IMR-90 (cell line): Measurements from ENCODE around the gene EXOG. TPM values are rescaled to one million over a fixed set of nuclear protein-coding genes. Genes with fewer than 3 reads are reported as not detected.

Experiments
- ATAC-seq: fragments of 200-7000 bp; cut with Tn5 transposase; 2 replicates; pipeline ENCODE4 v1.9.1; 2020; ENCODE audit warnings: low read depth, mild to moderate bottlenecking, moderate library complexity
- BruUV-seq: library from RNA; stranded (reverse); fragments of 400-500 nt; replicated peaks from 2 replicates; lab custom pipeline; 2021; lab: Mats Ljungman, UMichigan
- CTCF ChIA-PET: fragments of 300-600 bp; formaldehyde crosslinking; extraction: SDS; loops from one replicate; lab custom pipeline; 2021; ENCODE audit warnings: antibody characterized with exemption; lab: Yijun Ruan, JAX
- POLR2A ChIA-PET: fragments of 300-600 bp; sonication (Branson Sonifier 250); formaldehyde crosslinking; loops from one replicate; lab custom pipeline; 2022; ENCODE audit warnings: antibody characterized with exemption; ENCODE audit not compliant: unreplicated experiment; lab: Charles Lee
- DNase-seq: peaks from one replicate; pipeline ENCODE4 v3.0.0; 2013
- H2AFZ ChIP-seq: replicated peaks from 2 replicates; pipeline ENCODE3; 2013; ENCODE audit warnings: low read length, mild to moderate bottlenecking; ENCODE audit not compliant: poor library complexity
- H2AK5ac ChIP-seq: 2 replicates; pipeline ENCODE4 v1.6.1; 2013; ENCODE audit warnings: low read depth, low read length, inconsistent platforms
- H2AK9ac ChIP-seq: replicated peaks from 2 replicates; pipeline ENCODE3; 2013; ENCODE audit warnings: mild to moderate bottlenecking, low read depth, low read length, moderate library complexity; ENCODE audit not compliant: poor library complexity
- H2BK120ac ChIP-seq: 2 replicates; pipeline ENCODE4 v1.6.1; 2013; ENCODE audit warnings: low read depth, low read length, inconsistent platforms
- H2BK15ac ChIP-seq: 3 replicates; pipeline ENCODE4 v1.6.1; 2013; ENCODE audit warnings: low read depth, low read length, inconsistent platforms
- H2BK20ac ChIP-seq: 2 replicates; pipeline ENCODE4 v1.6.1; 2013; ENCODE audit warnings: low read depth, mild to moderate bottlenecking, inconsistent platforms, low read length, moderate library complexity
- H2BK5ac ChIP-seq: 2 replicates; pipeline ENCODE4 v1.6.1; 2013; ENCODE audit warnings: mild to moderate bottlenecking, low read depth, low read length, inconsistent platforms; ENCODE audit not compliant: poor library complexity, severe bottlenecking
- H3K14ac ChIP-seq: replicated peaks from 2 replicates; pipeline ENCODE4 v1.6.1; 2013; ENCODE audit warnings: low read depth, low read length, inconsistent platforms
- H3K18ac ChIP-seq: 2 replicates; pipeline ENCODE4 v1.6.1; 2013; ENCODE audit warnings: low read depth, low read length, control low read depth
- H3K23ac ChIP-seq: 2 replicates; pipeline ENCODE4 v1.6.1; 2013; ENCODE audit warnings: low read depth, low read length, inconsistent platforms
- H3K27ac ChIP-seq: 2 replicates; pipeline ENCODE4 v1.5.1; 2013; ENCODE audit warnings: mild to moderate bottlenecking, control low read depth, low read length; ENCODE audit not compliant: insufficient read depth
- H3K27me3 ChIP-seq: 2 replicates; pipeline ENCODE4 v1.6.1; 2013; ENCODE audit warnings: low read length; ENCODE audit not compliant: control insufficient read depth, insufficient read depth
- H3K36me3 ChIP-seq: 2 replicates; pipeline ENCODE4 v1.6.1; 2013; ENCODE audit warnings: low read length, mixed read lengths; ENCODE audit not compliant: control insufficient read depth, insufficient read depth
- H3K4ac ChIP-seq: 2 replicates; pipeline ENCODE4 v1.6.1; 2013; ENCODE audit warnings: low read depth, low read length, inconsistent platforms
- H3K4me1 ChIP-seq: 2 replicates; pipeline ENCODE4 v1.6.1; 2013; ENCODE audit warnings: low read length, mixed read lengths; ENCODE audit not compliant: control insufficient read depth, insufficient read depth
- H3K4me2 ChIP-seq: 2 replicates; pipeline ENCODE4 v1.6.1; 2013; ENCODE audit warnings: low read depth, mild to moderate bottlenecking, control low read depth, low read length, moderate library complexity
- H3K4me3 ChIP-seq: 2 replicates; pipeline ENCODE4 v1.5.1; 2013; ENCODE audit warnings: low read depth, mild to moderate bottlenecking, control low read depth, low read length, moderate library complexity; ENCODE audit not compliant: insufficient read depth
- H3K56ac ChIP-seq: 2 replicates; pipeline ENCODE4 v1.6.1; 2013; ENCODE audit warnings: low read length, inconsistent platforms; ENCODE audit not compliant: insufficient read depth; ENCODE audit errors: extremely low read depth
- H3K79me1 ChIP-seq, 2 experiments: 2 replicates each; pipeline ENCODE4 v1.6.1; 2013; ENCODE audit warnings: low read length in 2 of 2, inconsistent platforms in 1 of 2, low read depth in 1 of 2
- H3K9ac ChIP-seq: 2 replicates; pipeline ENCODE4 v1.6.1; 2013; ENCODE audit warnings: low read depth, low read length, control low read depth
- H3K9me1 ChIP-seq: 2 replicates; pipeline ENCODE4 v1.6.1; 2013; ENCODE audit warnings: low read length, inconsistent platforms; ENCODE audit not compliant: insufficient read depth
- H3K9me3 ChIP-seq: 2 replicates; pipeline ENCODE4 v1.6.1; 2013; ENCODE audit warnings: low read length; ENCODE audit not compliant: control insufficient read depth, insufficient read depth
- H4K20me1 ChIP-seq: 2 replicates; pipeline ENCODE4 v1.6.1; 2013; ENCODE audit warnings: low read length, inconsistent platforms; ENCODE audit not compliant: insufficient read depth
- H4K5ac ChIP-seq: 2 replicates; pipeline ENCODE4 v1.6.1; 2013; ENCODE audit warnings: mild to moderate bottlenecking, low read depth, low read length, control low read depth
- H4K8ac ChIP-seq, 2 experiments: 2 replicates each; pipeline ENCODE4 v1.6.1; 2013; ENCODE audit warnings: low read depth in 2 of 2, low read length in 2 of 2, control low read depth in 1 of 2, inconsistent platforms in 1 of 2
- H4K91ac ChIP-seq: 2 replicates; pipeline ENCODE4 v1.6.1; 2013; ENCODE audit warnings: low read depth, low read length, inconsistent platforms; ENCODE audit not compliant: insufficient read depth
- BHLHE40 ChIP-seq: fragments of 150-350 bp; IDR thresholded peaks from 2 replicates; pipeline ENCODE4 v1.6.1; 2016; ENCODE audit warnings: mild to moderate bottlenecking, low read depth, low read length
- CEBPB ChIP-seq: IDR thresholded peaks from 2 replicates; pipeline ENCODE4 v1.6.1; 2012; ENCODE audit warnings: low read depth, low read length, improper control_type of control experiment
- CHD1 ChIP-seq: IDR thresholded peaks from 2 replicates; pipeline ENCODE4 v1.6.1; 2012; ENCODE audit warnings: low read depth, low read length, improper control_type of control experiment
- FOS ChIP-seq: fragments of 150-350 bp; IDR thresholded peaks from 2 replicates; pipeline ENCODE4 v1.6.1; 2016; ENCODE audit warnings: low read depth, low read length
- MAFK ChIP-seq: IDR thresholded peaks from 2 replicates; pipeline ENCODE4 v1.6.1; 2012; ENCODE audit warnings: low read depth, low read length, improper control_type of control experiment
- MAZ ChIP-seq: IDR thresholded peaks from 2 replicates; pipeline ENCODE4 v1.6.1; 2012; ENCODE audit warnings: low read depth, mild to moderate bottlenecking, low read length, improper control_type of control experiment, moderate library complexity, borderline replicate concordance
- MXI1 ChIP-seq: IDR thresholded peaks from 2 replicates; pipeline ENCODE4 v1.6.1; 2012; ENCODE audit warnings: low read depth, mild to moderate bottlenecking, low read length, moderate library complexity, borderline replicate concordance
- POLR2A ChIP-seq: IDR thresholded peaks from 2 replicates; pipeline ENCODE4 v1.6.1; 2012; ENCODE audit warnings: mild to moderate bottlenecking, low read depth, low read length
- RAD21 ChIP-seq: IDR thresholded peaks from 2 replicates; pipeline ENCODE4 v1.6.1; 2012; ENCODE audit warnings: low read length, improper control_type of control experiment
- RCOR1 ChIP-seq: IDR thresholded peaks from 2 replicates; pipeline ENCODE4 v1.6.1; 2012; ENCODE audit warnings: mild to moderate bottlenecking, low read length, improper control_type of control experiment; ENCODE audit not compliant: insufficient replicate concordance
- RFX5 ChIP-seq: IDR thresholded peaks from 2 replicates; pipeline ENCODE4 v1.8.0; 2012; ENCODE audit warnings: low read depth, mild to moderate bottlenecking, low read length, moderate library complexity
- SMC3 ChIP-seq: fragments of 150-350 bp; IDR thresholded peaks from 2 replicates; pipeline ENCODE4 v1.6.1; 2016; ENCODE audit warnings: low read depth, mild to moderate bottlenecking, antibody characterized with exemption, low read length, moderate library complexity
- USF2 ChIP-seq: fragments of 150-350 bp; IDR thresholded peaks from 2 replicates; pipeline ENCODE4 v1.6.1; 2017; ENCODE audit warnings: mild to moderate bottlenecking, antibody characterized with exemption, low read length, low read depth
- WGBS, 2 experiments: methylation state at CpG; one replicate each; pipeline versions ENCODE4 v1.1.5 to v1.1.7; 2013; ENCODE audit warnings: missing lambda C conversion rate in 2 of 2; ENCODE audit not compliant: insufficient read length in 1 of 2; ENCODE audit errors: extremely low coverage in 2 of 2; 5-methylcytosine and 5-hydroxymethylcytosine counted together
- dilution Hi-C: fragments of 300-500 bp; cut with HindIII; formaldehyde crosslinking; loops from one replicate; pipeline ENCODE4 v1.14.3; 2018; ENCODE audit warnings: low sequenced_read_pairs; ENCODE audit not compliant: unreplicated experiment
- in situ Hi-C: fragments of 300-500 bp; cut with MboI; formaldehyde crosslinking; loops from 3 replicates; pipeline ENCODE4 v1.14.3; 2019; ENCODE audit warnings: low sequenced_read_pairs, inconsistent platforms, mixed read lengths
- intact Hi-C: fragments of 100-400 bp; cut with micrococcal nuclease; formaldehyde crosslinking; loops from 2 replicates; pipeline ENCODE4 v1.10.0; 2022
- polyA plus RNA-seq, 3 experiments: library from polyadenylated mRNA; depleted of rRNA; stranded (reverse); fragments of >200 nt; gene quantifications; 2 replicates each; pipeline ENCODE4 v1.2.3, GENCODE V29; 2012; ENCODE audit warnings: low replicate concordance in 1 of 3
- total RNA-seq: library from RNA; depleted of rRNA; stranded (reverse); fragments of >200 nt; gene quantifications from 2 replicates; pipeline ENCODE4 v1.2.3, GENCODE V29; 2012
- TF ChIP-seq, protein P1 (sequence below): fragments of 150-350 bp; IDR thresholded peaks from 2 replicates; pipeline ENCODE4 v1.6.1; 2016; ENCODE audit warnings: low read depth, mild to moderate bottlenecking, low read length, moderate library complexity, borderline replicate concordance

Gene EXOG
- total and polyA plus RNA-seq, 2 of the 4 experiments (the other 2 are of a cell fraction) = 10.2 to 15.0 TPM

DNA sequence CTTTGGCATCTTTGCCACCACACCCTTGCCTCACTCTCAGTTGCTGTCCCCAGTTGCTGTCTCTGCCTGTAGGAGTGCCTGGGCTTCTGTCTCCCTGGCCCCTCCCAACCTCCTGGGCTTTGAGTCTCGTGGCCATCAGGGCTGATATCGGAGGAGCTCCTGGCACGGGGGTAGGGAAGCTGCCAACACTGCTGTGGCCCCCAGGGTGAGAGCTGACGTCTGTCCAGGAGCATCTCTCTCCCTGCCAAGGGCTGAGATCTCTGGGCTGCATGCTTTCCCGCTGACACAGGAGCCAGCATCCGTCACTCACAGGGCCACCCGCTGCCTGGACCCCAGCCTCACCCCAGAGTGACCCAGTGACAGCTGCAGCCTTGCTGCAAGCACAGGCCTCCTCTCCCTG, 47.4 kb downstream of the EXOG start (continued):
- TF ChIP-seq RAD21 (no peak), USF2 (no peak)

DNA sequence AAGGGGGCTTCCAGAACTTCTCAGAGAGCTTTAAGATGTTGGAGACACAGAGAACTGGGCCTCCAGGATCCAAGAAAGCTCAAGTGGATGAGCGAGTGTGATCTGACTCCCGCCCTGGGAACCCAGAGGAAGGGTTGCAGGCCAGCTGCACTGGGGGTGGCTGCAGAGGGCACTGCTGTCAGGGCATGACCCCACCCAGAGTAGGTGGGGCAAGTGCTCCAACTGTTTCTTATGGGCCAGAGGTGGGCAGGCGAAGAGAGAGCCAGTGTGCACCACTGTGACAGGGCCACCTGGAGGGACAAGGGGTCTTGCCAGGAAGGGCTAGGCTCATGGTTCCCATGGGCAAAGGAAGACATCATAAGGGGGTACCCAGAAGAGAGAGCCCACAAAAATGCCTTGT, 48.8 kb downstream of the EXOG start:
- ChIA-PET CTCF (interaction anchor here (0.6 kb wide), 1 partner anchor 455 kb away, joined by 4 read pairs; no protein-coding TSS in a partner anchor), POLR2A (interaction anchor here (0.6 kb wide), 1 partner anchor 285 kb away, joined by 5 read pairs; no protein-coding TSS in a partner anchor)
- Histone ChIP-seq H3K4me1 (no peaks in the 10 kb centered on the region; the same call in 1 of the 2 replicates), H4K20me1 (no peaks in the 10 kb centered on the region), H3K14ac (no peak overlapping the region), H3K79me1 (no peaks in the 10 kb centered on the region), H3K9me1 (peaks cover under 1% of the 10 kb centered on the region; the same call in 1 of the 2 replicates), H3K4ac (no peak overlapping the region), H3K27me3 (peaks cover 2% of the 10 kb centered on the region; the same call in 1 of the 2 replicates), H2AK9ac (no peak overlapping the region), H4K91ac (no peak overlapping the region), H2BK5ac (no peak overlapping the region), H2BK120ac (no peak overlapping the region), H4K8ac (no peak overlapping the region), H3K23ac (no peak overlapping the region), H3K4me2 (no peak overlapping the region), H2BK15ac (no peak overlapping the region), H2AFZ (no peak overlapping the region), H3K9ac (no peak overlapping the region), H3K9me3 (no peaks in the 10 kb centered on the region), H4K5ac (no peak overlapping the region), H3K4me3 (no peak overlapping the region), H3K27ac (no peak overlapping the region), H2AK5ac (no peak overlapping the region), H2BK20ac (no peak overlapping the region), H3K56ac (no peak overlapping the region), H3K18ac (no peak overlapping the region), H3K36me3 (no peaks in the 10 kb centered on the region)
- 67% methylated on average over 1 of the region's 3 CpGs; no CpG with 5 or more reads in 1 of the 2 experiments for WGBS, 2 experiments
- BruUV-seq = no TSS peak
- no peak for ATAC-seq
- in situ Hi-C loops = no loop called here
- dilution Hi-C loops = no loop called here
- no peak for DNase-seq
- intact Hi-C loops = no loop called here
- TF ChIP-seq CEBPB = no peak
- no peak for TF ChIP-seq MAFK
- TF ChIP-seq POLR2A = no peak
- no peak for TF ChIP-seq MAZ
- TF ChIP-seq, protein P1, sequence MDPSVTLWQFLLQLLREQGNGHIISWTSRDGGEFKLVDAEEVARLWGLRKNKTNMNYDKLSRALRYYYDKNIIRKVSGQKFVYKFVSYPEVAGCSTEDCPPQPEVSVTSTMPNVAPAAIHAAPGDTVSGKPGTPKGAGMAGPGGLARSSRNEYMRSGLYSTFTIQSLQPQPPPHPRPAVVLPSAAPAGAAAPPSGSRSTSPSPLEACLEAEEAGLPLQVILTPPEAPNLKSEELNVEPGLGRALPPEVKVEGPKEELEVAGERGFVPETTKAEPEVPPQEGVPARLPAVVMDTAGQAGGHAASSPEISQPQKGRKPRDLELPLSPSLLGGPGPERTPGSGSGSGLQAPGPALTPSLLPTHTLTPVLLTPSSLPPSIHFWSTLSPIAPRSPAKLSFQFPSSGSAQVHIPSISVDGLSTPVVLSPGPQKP = no peak
- TF ChIP-seq RFX5 = no peak
- no peak for TF ChIP-seq BHLHE40
- TF ChIP-seq MXI1 = no peak
- TF ChIP-seq FOS = no peak
- TF ChIP-seq USF2 = no peak
- no peak for TF ChIP-seq RCOR1
- TF ChIP-seq SMC3 = no peak
- no peak for TF ChIP-seq CHD1
- TF ChIP-seq RAD21 = no peak
